NCI-H345 treated with DMSO at 0.1 percent for 48 hours (cell line): ENCODE data around the gene PHOX2A.

Experiments
- DNase-seq: peaks from one replicate; lab custom pipeline; 2025; ENCODE audit not compliant: unreplicated experiment; lab: John Stamatoyannopoulos, UW

The PHOX2A gene

GRCh38 chr11:72189455-72190250 is 54.3 kb downstream of the PHOX2A start:
- no peak for DNase-seq
